GM23338 (cell line): Measurements from ENCODE around the gene JAKMIP1.

Experiments used
- CREB1 ChIP-seq: fragments of 250-450 bp; sonication (Bioruptor Pico); IDR thresholded peaks from 2 replicates; pipeline ENCODE4 v1.5.0; 2020; ENCODE audit warnings: low read depth, mild to moderate bottlenecking, moderate library complexity
- CTCF ChIP-seq, 2 experiments: fragments of 200-600 bp in 1 of 2; sonication (generic) in 1 of 2; conservative IDR thresholded peaks; 2 replicates each; pipeline versions ENCODE4 v1.5.1 to v1.6.1; 2016 to 2017; ENCODE audit warnings: antibody characterized with exemption in 2 of 2, low read depth in 2 of 2, mild to moderate bottlenecking in 2 of 2, moderate library complexity in 1 of 2
- EZH2 ChIP-seq: fragments of 200-600 bp; sonication (generic); IDR thresholded peaks from one replicate; pipeline ENCODE4 v1.8.0; 2017; ENCODE audit warnings: antibody characterized with exemption, mild to moderate bottlenecking, low read depth; ENCODE audit not compliant: unreplicated experiment
- EZH2phosphoT487 ChIP-seq: fragments of 200-600 bp; sonication (generic); IDR thresholded peaks from one replicate; pipeline ENCODE4 v1.8.1; 2018; ENCODE audit warnings: antibody characterized with exemption; ENCODE audit not compliant: unreplicated experiment
- JUNB ChIP-seq: IDR thresholded peaks from one replicate; pipeline ENCODE4 v1.6.1; 2016; ENCODE audit warnings: antibody characterized with exemption; ENCODE audit not compliant: unreplicated experiment
- POLR2AphosphoS5 ChIP-seq: IDR thresholded peaks from 2 replicates; pipeline ENCODE4 v1.6.1; 2016; ENCODE audit warnings: antibody characterized with exemption, low read depth
- ZNF331 ChIP-seq: fragments of 250-450 bp; sonication (Bioruptor Pico); IDR thresholded peaks from 2 replicates; pipeline ENCODE4 v1.5.0; 2020; ENCODE audit warnings: low read depth, mild to moderate bottlenecking, moderate library complexity
- TF ChIP-seq, protein P1 (sequence below): IDR thresholded peaks from one replicate; pipeline ENCODE4 v1.6.1; 2018; ENCODE audit warnings: antibody characterized with exemption; ENCODE audit not compliant: unreplicated experiment
- TF ChIP-seq, protein P2 (sequence below): IDR thresholded peaks from 2 replicates; pipeline ENCODE4 v1.6.1; 2016; ENCODE audit warnings: antibody characterized with exemption

DNA sequence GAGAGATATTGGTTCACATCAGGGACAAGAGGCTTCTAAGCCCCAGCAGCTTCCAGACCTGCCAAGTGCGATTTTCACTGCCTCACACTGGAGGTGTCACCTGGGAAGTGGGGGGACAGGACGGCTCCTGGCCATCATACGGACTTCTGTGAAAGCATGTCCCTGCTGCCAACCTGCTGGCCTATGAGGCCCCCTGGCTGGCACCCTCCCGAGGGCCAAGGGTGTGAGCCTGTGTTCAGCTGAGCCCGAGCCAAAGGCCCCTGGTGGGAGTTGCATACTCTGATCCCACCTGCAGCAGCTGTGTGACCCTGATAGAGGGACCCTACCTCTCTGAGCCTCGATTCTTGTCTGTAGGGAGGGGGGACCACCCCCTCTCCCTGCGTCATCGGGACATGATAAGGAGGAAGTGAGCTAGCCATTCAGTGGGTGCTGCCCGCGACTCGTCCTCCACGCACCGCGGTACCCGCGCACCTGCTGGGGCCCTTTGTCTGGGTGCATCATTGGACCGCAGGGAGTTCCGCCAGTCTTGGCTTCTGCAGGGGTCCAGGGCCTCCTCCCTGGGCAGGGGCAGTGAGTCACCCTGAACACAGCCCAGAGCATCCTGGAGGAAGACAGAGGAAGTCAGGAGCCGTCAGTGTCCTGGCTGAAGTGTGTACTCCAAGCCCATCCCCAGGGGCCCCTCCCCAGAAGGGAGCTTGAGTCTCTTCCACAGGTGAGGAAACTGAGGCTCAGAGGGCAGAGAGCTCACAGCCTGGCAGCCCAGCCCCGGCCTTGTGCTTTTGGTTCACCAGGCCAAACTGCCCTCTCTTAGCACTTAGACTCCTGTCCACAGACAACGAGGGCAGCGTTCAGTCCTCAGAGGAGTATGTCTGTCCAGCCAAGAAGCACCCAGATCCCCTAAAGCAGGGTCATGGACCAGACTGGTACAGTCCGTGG, 206.2 kb downstream of the JAKMIP1 start:
- TF ChIP-seq CTCF (conservative IDR thresholded peaks at IDR 0.05; ENCODE audit: low read depth in 2 of 2) (no peak), EZH2 (no peak), EZH2phosphoT487 (no peak), POLR2AphosphoS5 (no peak), ZNF331 (CRISPR knock-in tag) (no peak), JUNB (no peak), CREB1 (CRISPR knock-in tag) (no peak)
- TF ChIP-seq, protein P1, sequence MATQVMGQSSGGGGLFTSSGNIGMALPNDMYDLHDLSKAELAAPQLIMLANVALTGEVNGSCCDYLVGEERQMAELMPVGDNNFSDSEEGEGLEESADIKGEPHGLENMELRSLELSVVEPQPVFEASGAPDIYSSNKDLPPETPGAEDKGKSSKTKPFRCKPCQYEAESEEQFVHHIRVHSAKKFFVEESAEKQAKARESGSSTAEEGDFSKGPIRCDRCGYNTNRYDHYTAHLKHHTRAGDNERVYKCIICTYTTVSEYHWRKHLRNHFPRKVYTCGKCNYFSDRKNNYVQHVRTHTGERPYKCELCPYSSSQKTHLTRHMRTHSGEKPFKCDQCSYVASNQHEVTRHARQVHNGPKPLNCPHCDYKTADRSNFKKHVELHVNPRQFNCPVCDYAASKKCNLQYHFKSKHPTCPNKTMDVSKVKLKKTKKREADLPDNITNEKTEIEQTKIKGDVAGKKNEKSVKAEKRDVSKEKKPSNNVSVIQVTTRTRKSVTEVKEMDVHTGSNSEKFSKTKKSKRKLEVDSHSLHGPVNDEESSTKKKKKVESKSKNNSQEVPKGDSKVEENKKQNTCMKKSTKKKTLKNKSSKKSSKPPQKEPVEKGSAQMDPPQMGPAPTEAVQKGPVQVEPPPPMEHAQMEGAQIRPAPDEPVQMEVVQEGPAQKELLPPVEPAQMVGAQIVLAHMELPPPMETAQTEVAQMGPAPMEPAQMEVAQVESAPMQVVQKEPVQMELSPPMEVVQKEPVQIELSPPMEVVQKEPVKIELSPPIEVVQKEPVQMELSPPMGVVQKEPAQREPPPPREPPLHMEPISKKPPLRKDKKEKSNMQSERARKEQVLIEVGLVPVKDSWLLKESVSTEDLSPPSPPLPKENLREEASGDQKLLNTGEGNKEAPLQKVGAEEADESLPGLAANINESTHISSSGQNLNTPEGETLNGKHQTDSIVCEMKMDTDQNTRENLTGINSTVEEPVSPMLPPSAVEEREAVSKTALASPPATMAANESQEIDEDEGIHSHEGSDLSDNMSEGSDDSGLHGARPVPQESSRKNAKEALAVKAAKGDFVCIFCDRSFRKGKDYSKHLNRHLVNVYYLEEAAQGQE: no peak
- TF ChIP-seq, protein P2, sequence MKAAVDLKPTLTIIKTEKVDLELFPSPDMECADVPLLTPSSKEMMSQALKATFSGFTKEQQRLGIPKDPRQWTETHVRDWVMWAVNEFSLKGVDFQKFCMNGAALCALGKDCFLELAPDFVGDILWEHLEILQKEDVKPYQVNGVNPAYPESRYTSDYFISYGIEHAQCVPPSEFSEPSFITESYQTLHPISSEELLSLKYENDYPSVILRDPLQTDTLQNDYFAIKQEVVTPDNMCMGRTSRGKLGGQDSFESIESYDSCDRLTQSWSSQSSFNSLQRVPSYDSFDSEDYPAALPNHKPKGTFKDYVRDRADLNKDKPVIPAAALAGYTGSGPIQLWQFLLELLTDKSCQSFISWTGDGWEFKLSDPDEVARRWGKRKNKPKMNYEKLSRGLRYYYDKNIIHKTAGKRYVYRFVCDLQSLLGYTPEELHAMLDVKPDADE: no peak
